SK-N-SH treated with all-trans-retinoic acid at 6 μM for 48 hours (cell line): ENCODE data around the gene ARRB1.
"Not testable (repeated sequence)": the region's sequence is repeated elsewhere in the genome, so short reads cannot be mapped to it uniquely, and the experiment has no call there.

Experiments used
- ATAC-seq: fragments of 200-7000 bp; cut with Tn5 transposase; 3 replicates; pipeline ENCODE4 v1.9.1; 2020; ENCODE audit warnings: mild to moderate bottlenecking, moderate library complexity
- ARNTL ChIP-seq: fragments of 450-650 bp; formaldehyde crosslinking; IDR thresholded peaks from 2 replicates; pipeline ENCODE4 v1.5.0; 2020; ENCODE audit warnings: low read depth, mild to moderate bottlenecking, moderate library complexity, borderline replicate concordance
- BACH2 ChIP-seq: fragments of 250-450 bp; sonication (Bioruptor Pico); IDR thresholded peaks from 2 replicates; pipeline ENCODE4 v1.9.0; 2021; ENCODE audit warnings: mild to moderate bottlenecking, borderline replicate concordance
- CREB5 ChIP-seq: fragments of 250-450 bp; sonication (Bioruptor Pico); IDR thresholded peaks from 2 replicates; pipeline ENCODE4 v1.5.1; 2020; ENCODE audit warnings: low read depth, mild to moderate bottlenecking, moderate library complexity
- CSDC2 ChIP-seq: fragments of 250-450 bp; sonication (Bioruptor Pico); IDR thresholded peaks from 2 replicates; pipeline ENCODE4 v1.5.0; 2020; ENCODE audit warnings: mild to moderate bottlenecking, moderate library complexity
- CSRNP3 ChIP-seq: fragments of 250-450 bp; sonication (Bioruptor Pico); IDR thresholded peaks from 2 replicates; pipeline ENCODE4 v1.5.1; 2021; ENCODE audit warnings: mild to moderate bottlenecking, moderate library complexity
- ESRRG ChIP-seq: fragments of 250-450 bp; sonication (Bioruptor Pico); IDR thresholded peaks from 2 replicates; pipeline ENCODE4 v1.6.1; 2021; ENCODE audit warnings: mild to moderate bottlenecking
- GLIS3 ChIP-seq: fragments of 250-450 bp; sonication (Bioruptor Pico); IDR thresholded peaks from 2 replicates; pipeline ENCODE4 v1.5.0; 2020; ENCODE audit warnings: mild to moderate bottlenecking, moderate library complexity
- ISL1 ChIP-seq: fragments of 250-450 bp; sonication (Bioruptor Pico); IDR thresholded peaks from 2 replicates; pipeline ENCODE4 v2.1.2; 2022; ENCODE audit warnings: mild to moderate bottlenecking, moderate library complexity
- OSR1 ChIP-seq: fragments of 250-450 bp; sonication (Bioruptor Pico); IDR thresholded peaks from 2 replicates; pipeline ENCODE4 v1.8.0; 2022; ENCODE audit warnings: moderate library complexity, mild to moderate bottlenecking, inconsistent platforms
- PATZ1 ChIP-seq: fragments of 250-450 bp; sonication (Bioruptor Pico); IDR thresholded peaks from 2 replicates; pipeline ENCODE4 v1.8.0; 2020; ENCODE audit warnings: mild to moderate bottlenecking, moderate library complexity, borderline replicate concordance
- POU6F1 ChIP-seq: fragments of 250-450 bp; sonication (Bioruptor Pico); IDR thresholded peaks from 2 replicates; pipeline ENCODE4 v1.8.0; 2021; ENCODE audit warnings: low read depth, mild to moderate bottlenecking, moderate library complexity, borderline replicate concordance
- RARB ChIP-seq: fragments of 250-450 bp; sonication (Bioruptor Pico); IDR thresholded peaks from 2 replicates; pipeline ENCODE4 v1.8.0; 2021; ENCODE audit warnings: mild to moderate bottlenecking, moderate library complexity
- SNAI2 ChIP-seq: fragments of 250-450 bp; sonication (Bioruptor Pico); IDR thresholded peaks from 2 replicates; pipeline ENCODE4 v1.5.0; 2020; ENCODE audit warnings: mild to moderate bottlenecking, moderate library complexity
- TCF4 ChIP-seq: fragments of 250-450 bp; sonication (Bioruptor Pico); IDR thresholded peaks from 2 replicates; pipeline ENCODE4 v1.8.0; 2021; ENCODE audit warnings: mild to moderate bottlenecking, moderate library complexity, borderline replicate concordance
- TOX ChIP-seq: fragments of 250-450 bp; sonication (Bioruptor Pico); IDR thresholded peaks from 2 replicates; pipeline ENCODE4 v1.8.0; 2021; ENCODE audit warnings: mild to moderate bottlenecking, moderate library complexity, borderline replicate concordance
- TSHZ2 ChIP-seq: fragments of 250-450 bp; sonication (Bioruptor Pico); IDR thresholded peaks from 2 replicates; pipeline ENCODE4 v1.5.0; 2020; ENCODE audit warnings: mild to moderate bottlenecking, moderate library complexity
- ZC3H10 ChIP-seq: fragments of 250-450 bp; sonication (Bioruptor Pico); IDR thresholded peaks from 2 replicates; pipeline ENCODE4 v1.5.1; 2021; ENCODE audit warnings: mild to moderate bottlenecking, moderate library complexity
- ZFP3 ChIP-seq: fragments of 250-450 bp; sonication (Bioruptor Pico); IDR thresholded peaks from 2 replicates; pipeline ENCODE4 v1.5.0; 2020; ENCODE audit warnings: mild to moderate bottlenecking, moderate library complexity
- ZFP30 ChIP-seq: fragments of 450-650 bp; formaldehyde crosslinking; IDR thresholded peaks from 2 replicates; pipeline ENCODE4 v1.5.0; 2022; ENCODE audit warnings: mild to moderate bottlenecking, moderate library complexity
- ZNF565 ChIP-seq: fragments of 450-650 bp; formaldehyde crosslinking; conservative IDR thresholded peaks from 2 replicates; pipeline ENCODE4 v1.5.0; 2020; ENCODE audit warnings: low read depth, mild to moderate bottlenecking, moderate library complexity
- ZNF70 ChIP-seq: fragments of 450-650 bp; formaldehyde crosslinking; IDR thresholded peaks from 2 replicates; pipeline ENCODE4 v1.5.0; 2020; ENCODE audit warnings: mild to moderate bottlenecking, moderate library complexity
- ZNF8 ChIP-seq: fragments of 450-650 bp; formaldehyde crosslinking; IDR thresholded peaks from 2 replicates; pipeline ENCODE4 v1.5.0; 2020; ENCODE audit warnings: mild to moderate bottlenecking, moderate library complexity

Gene ARRB1

GRCh38 chr11:75380716-75381420 is 29.4 kb upstream of the ARRB1 start:
- no peak for TF ChIP-seq RARB (CRISPR knock-in tag)
- no peak for TF ChIP-seq CSRNP3 (CRISPR knock-in tag)
- TF ChIP-seq GLIS3 (CRISPR knock-in tag) = no peak
- TF ChIP-seq ESRRG (CRISPR knock-in tag) = no peak
- TF ChIP-seq TOX (CRISPR knock-in tag) = no peak
- no peak for TF ChIP-seq CSDC2 (CRISPR knock-in tag)
- TF ChIP-seq ISL1 (CRISPR knock-in tag) = no peak
- no peak for TF ChIP-seq ZFP3 (CRISPR knock-in tag)
- TF ChIP-seq ARNTL (CRISPR knock-in tag) = no peak
- no peak for TF ChIP-seq ZNF565 (CRISPR knock-in tag)
- TF ChIP-seq TCF4 = no peak
- TF ChIP-seq ZNF70 (CRISPR knock-in tag) = no peak
- no peak for ATAC-seq

GRCh38 chr11:75380245-75380644 is 28.8 kb upstream of the ARRB1 start:
- no peak for ATAC-seq
- no peak for TF ChIP-seq TOX (CRISPR knock-in tag)
- TF ChIP-seq ZNF565 (CRISPR knock-in tag) = no peak
- no peak for TF ChIP-seq ZFP3 (CRISPR knock-in tag)
- no peak for TF ChIP-seq ESRRG (CRISPR knock-in tag)
- no peak for TF ChIP-seq SNAI2 (CRISPR knock-in tag)
- TF ChIP-seq BACH2 = no peak

GRCh38 chr11:75378776-75379175 is 27.3 kb upstream of the ARRB1 start:
- ATAC-seq = not testable (repeated sequence)

- TF ChIP-seq ZNF8 (CRISPR knock-in tag) = no peak
- no peak for TF ChIP-seq GLIS3 (CRISPR knock-in tag)
- no peak for TF ChIP-seq ZFP3 (CRISPR knock-in tag)
- TF ChIP-seq RARB (CRISPR knock-in tag) = no peak
- TF ChIP-seq ZNF70 (CRISPR knock-in tag) = no peak
- ATAC-seq = peak; percentile 34; the same call in 1 of the 3 replicates
Measured at GRCh38 chr11:75376175-75376574, 24.7 kb upstream of the ARRB1 start.

- TF ChIP-seq SNAI2 (CRISPR knock-in tag) (no peak), CSDC2 (CRISPR knock-in tag) (no peak), TSHZ2 (CRISPR knock-in tag) (no peak), ZC3H10 (CRISPR knock-in tag) (no peak), ZNF565 (CRISPR knock-in tag) (no peak), CREB5 (CRISPR knock-in tag) (no peak), GLIS3 (CRISPR knock-in tag) (no peak), PATZ1 (no peak), ZNF70 (CRISPR knock-in tag) (no peak), OSR1 (no peak), POU6F1 (CRISPR knock-in tag) (no peak), ZNF8 (CRISPR knock-in tag) (no peak), BACH2 (no peak), TOX (CRISPR knock-in tag) (no peak), ESRRG (CRISPR knock-in tag) (no peak), ZFP30 (CRISPR knock-in tag) (no peak), RARB (CRISPR knock-in tag) (no peak)
- no peak for ATAC-seq
Measured at GRCh38 chr11:75375626-75376025, 24.2 kb upstream of the ARRB1 start.
